Subcutaneous adipose tissue (tissue), 4 donors: ENCODE results near the gene HAUS7. TPM values are rescaled to one million over a fixed set of nuclear protein-coding genes. Genes with fewer than 3 reads are reported as not detected.

Experiments used
- CTCF ChIP-seq: fragments of 450-650 bp; IDR thresholded peaks from one replicate; pipeline ENCODE4 v1.5.1; 2016; ENCODE audit warnings: low read depth, mild to moderate bottlenecking, control low read depth, antibody characterized with exemption, moderate library complexity
- total RNA-seq, 4 donors: library from RNA; depleted of rRNA; stranded (reverse); fragments of >200 nt; gene quantifications; one replicate each; pipeline ENCODE4 v1.1.0, GENCODE V29; 2016

Gene HAUS7
- total RNA-seq, 4 donors from 2014 or later, result 14.2 to 29.4 (median 16.3) TPM

DNA sequence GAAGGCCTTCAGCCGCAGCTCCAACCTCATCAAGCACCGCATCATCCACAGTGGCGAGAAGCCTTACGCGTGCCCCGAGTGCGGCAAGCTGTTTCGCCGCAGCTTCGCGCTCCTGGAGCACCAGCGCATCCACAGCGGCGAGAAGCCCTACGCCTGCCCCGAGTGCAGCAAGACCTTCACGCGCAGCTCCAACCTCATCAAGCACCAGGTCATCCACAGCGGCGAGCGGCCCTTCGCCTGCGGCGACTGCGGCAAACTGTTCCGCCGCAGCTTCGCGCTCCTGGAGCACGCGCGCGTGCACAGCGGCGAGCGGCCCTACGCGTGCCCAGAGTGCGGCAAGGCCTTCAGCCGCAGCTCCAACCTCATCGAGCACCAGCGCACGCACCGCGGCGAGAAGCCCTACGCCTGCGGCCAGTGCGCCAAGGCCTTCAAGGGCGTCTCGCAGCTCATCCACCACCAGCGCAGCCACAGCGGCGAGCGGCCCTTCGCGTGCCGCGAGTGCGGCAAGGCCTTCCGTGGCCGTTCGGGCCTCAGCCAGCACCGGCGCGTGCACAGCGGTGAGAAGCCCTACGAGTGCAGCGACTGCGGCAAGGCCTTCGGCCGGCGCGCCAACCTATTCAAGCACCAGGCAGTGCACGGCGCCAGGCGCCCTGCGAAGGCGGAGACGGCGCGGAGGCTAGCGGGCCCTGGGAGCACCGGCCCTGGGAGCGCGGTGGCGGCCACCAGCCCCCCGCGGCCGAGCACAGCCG is 49.4 kb downstream of the HAUS7 start:
- TF ChIP-seq CTCF, result no peak

DNA sequence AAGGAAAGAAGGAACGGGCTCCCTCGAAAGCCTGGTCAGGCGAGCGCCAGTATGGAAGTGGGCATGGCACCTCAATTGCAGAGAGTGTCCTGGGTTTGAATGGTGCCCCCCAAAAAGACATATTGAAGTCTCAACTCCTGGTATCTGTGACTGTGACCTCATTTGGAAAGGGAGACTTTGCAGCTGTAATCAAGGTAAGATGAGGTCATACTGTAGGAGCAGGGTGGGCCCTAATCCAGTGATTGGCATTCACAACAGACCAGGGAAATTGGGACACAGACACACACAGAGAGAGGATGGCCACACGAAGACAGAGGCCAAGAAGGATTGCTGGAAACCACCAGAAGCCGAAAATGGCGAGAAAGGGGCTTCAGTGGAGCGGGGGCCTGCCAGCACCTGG is 52.7 kb downstream of the HAUS7 start:
- TF ChIP-seq CTCF, result no peak

DNA sequence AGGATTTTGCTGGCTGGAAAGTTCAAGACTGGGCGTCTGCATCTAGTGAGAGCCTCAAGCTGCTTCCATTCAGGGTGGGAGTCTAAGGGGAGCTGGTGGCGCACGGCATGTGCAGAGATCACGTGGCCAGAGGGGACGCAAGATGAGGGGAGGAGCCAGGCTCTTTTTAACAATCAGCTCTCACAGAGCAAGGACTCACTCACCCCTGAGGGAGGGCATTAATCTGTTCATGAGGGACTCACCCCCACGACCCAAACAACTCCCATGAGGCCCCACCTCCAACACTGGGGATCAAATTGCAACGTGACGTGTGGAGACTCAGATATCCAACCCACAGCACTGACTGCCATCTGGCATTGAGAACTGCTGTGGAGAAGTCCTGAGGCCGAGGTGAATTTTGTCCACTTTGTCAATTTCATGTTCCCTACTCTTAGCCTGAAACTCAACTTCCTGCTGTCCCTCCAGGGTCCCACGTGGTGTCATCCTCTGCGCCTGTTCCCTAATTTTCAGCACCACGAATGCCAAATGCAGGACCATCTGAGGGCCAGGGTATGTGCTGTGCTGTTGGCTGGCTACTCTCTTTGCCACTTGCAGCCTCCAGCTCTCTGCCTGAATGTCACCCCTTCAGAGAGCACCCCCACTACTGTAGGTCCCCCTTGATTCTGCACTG is 53.5 kb downstream of the HAUS7 start:
- no peak for TF ChIP-seq CTCF

DNA sequence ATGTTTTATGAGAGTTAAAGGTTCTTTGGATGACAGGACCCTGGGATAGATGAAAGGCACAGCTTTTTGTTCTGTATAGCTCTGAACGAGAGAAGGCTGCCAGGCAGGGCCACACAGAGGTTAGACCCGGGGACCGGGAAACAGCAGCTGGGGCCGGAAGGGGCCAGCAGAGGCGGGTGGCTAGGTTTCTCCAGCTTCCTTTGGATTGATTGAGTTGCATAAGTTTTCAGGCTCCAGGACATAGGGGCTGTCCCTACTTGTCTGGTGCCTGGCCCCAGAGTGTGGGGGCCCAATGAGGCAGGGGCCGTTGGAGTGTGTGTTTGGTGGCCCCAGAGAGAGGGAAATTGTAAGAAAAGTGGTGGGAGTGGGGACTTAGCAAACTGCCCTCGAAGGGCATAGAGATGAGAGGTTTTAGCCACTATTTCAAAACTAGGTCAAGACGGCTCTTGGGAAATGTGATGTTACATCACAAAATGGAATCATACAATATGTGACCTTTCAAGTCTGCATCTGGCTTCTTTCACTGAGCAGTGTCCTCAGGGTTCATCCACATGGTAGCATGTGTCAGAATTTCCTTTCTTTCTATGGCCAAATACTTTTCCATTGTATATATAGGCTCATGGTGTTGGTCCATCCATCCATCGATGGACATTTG is 55.4 kb downstream of the HAUS7 start:
- TF ChIP-seq CTCF, result no peak

- TF ChIP-seq CTCF, result no peak
Measured at GRCh38 chrX:153413731-153414130, 56.6 kb downstream of the HAUS7 start.

- no peak for TF ChIP-seq CTCF
Measured at GRCh38 chrX:153412746-153413720, 57.3 kb downstream of the HAUS7 start.
